HepG2 (cell line): ENCODE results near the gene VARS2. TPM values are rescaled to one million over a fixed set of nuclear protein-coding genes. Genes with fewer than 3 reads are reported as not detected.

Experiments
- ATF7 ChIP-seq, 2 experiments: fragments of 450-650 bp in 1 of 2; sonication (generic) in 1 of 2; formaldehyde crosslinking in 1 of 2; IDR thresholded peaks; 2 replicates each; pipeline versions ENCODE4 v1.4.0 to v1.6.1; 2016 to 2020; ENCODE audit warnings: antibody characterized with exemption in 1 of 2, mild to moderate bottlenecking in 1 of 2, missing genetic modification reagents in 1 of 2
- BHLHE40 ChIP-seq: IDR thresholded peaks from 2 replicates; pipeline ENCODE4 v1.6.1; 2011; ENCODE audit warnings: low read length, improper control_type of control experiment
- CC2D1A ChIP-seq: sonication (generic); formaldehyde crosslinking; IDR thresholded peaks from 2 replicates; pipeline ENCODE4 v1.8.1; 2023; ENCODE audit warnings: mild to moderate bottlenecking, missing genetic modification reagents
- CSRNP1 ChIP-seq: sonication (generic); formaldehyde crosslinking; IDR thresholded peaks from 2 replicates; pipeline ENCODE4 v1.8.1; 2023; ENCODE audit warnings: mild to moderate bottlenecking, missing genetic modification reagents
- EEA1 ChIP-seq: sonication (generic); formaldehyde crosslinking; IDR thresholded peaks from 2 replicates; pipeline ENCODE4 v1.5.1; 2020; ENCODE audit warnings: mild to moderate bottlenecking, missing genetic modification reagents, borderline replicate concordance
- FUBP1 ChIP-seq: sonication (generic); formaldehyde crosslinking; IDR thresholded peaks from 2 replicates; pipeline ENCODE4 v1.5.1; 2020; ENCODE audit warnings: missing genetic modification reagents, mild to moderate bottlenecking, borderline replicate concordance
- GLI4 ChIP-seq: sonication (generic); formaldehyde crosslinking; IDR thresholded peaks from 2 replicates; pipeline ENCODE4 v1.5.1; 2020; ENCODE audit warnings: missing genetic modification reagents, mild to moderate bottlenecking, moderate library complexity, borderline replicate concordance
- KMT2A ChIP-seq: sonication (generic); formaldehyde crosslinking; IDR thresholded peaks from 2 replicates; pipeline ENCODE4 v1.4.0; 2020; ENCODE audit warnings: missing genetic modification reagents
- KMT2B ChIP-seq: IDR thresholded peaks from 2 replicates; pipeline ENCODE4 v1.6.1; 2016; ENCODE audit warnings: missing genetic modification reagents, missing compliant biosample characterization
- LCORL ChIP-seq, 2 experiments: fragments of 450-650 bp in 1 of 2; sonication (generic) in 1 of 2; formaldehyde crosslinking in 1 of 2; IDR thresholded peaks; 2 replicates each; pipeline versions ENCODE4 v1.5.0 to v1.6.1; 2017 to 2020; ENCODE audit warnings: antibody characterized with exemption in 1 of 2, missing genetic modification reagents in 1 of 2
- MBD4 ChIP-seq: IDR thresholded peaks from 2 replicates; pipeline ENCODE4 v1.6.1; 2012; ENCODE audit warnings: low read length, inconsistent platforms, borderline replicate concordance
- MIER2 ChIP-seq: IDR thresholded peaks from 2 replicates; pipeline ENCODE4 v1.6.1; 2016; ENCODE audit warnings: missing biosample characterization, missing genetic modification reagents
- MTA1 ChIP-seq: sonication (generic); formaldehyde crosslinking; IDR thresholded peaks from 2 replicates; pipeline ENCODE4 v1.4.0; 2020; ENCODE audit warnings: missing genetic modification reagents, mild to moderate bottlenecking, borderline replicate concordance
- RFX5 ChIP-seq: IDR thresholded peaks from 2 replicates; pipeline ENCODE4 v1.6.1; 2011; ENCODE audit warnings: low read depth, low read length, improper control_type of control experiment
- SPEN ChIP-seq: sonication (generic); formaldehyde crosslinking; IDR thresholded peaks from 2 replicates; pipeline ENCODE4 v1.5.1; 2020; ENCODE audit warnings: low read depth, mild to moderate bottlenecking, missing genetic modification reagents
- U2AF1 ChIP-seq: fragments of 200-400 bp; formaldehyde crosslinking; optimal IDR thresholded peaks from 2 replicates; pipeline ENCODE3; 2017; ENCODE audit warnings: mild to moderate bottlenecking, low read depth, low read length
- UBTF ChIP-seq: sonication (generic); formaldehyde crosslinking; IDR thresholded peaks from 2 replicates; pipeline ENCODE4 v1.4.0; 2020; ENCODE audit warnings: mild to moderate bottlenecking, missing genetic modification reagents
- ZFP91 ChIP-seq: sonication (generic); formaldehyde crosslinking; IDR thresholded peaks from 2 replicates; pipeline ENCODE4 v1.9.0; 2022; ENCODE audit warnings: missing genetic modification reagents, mild to moderate bottlenecking, borderline replicate concordance
- ZNF264 ChIP-seq: sonication (generic); formaldehyde crosslinking; IDR thresholded peaks from 2 replicates; pipeline ENCODE4 v1.4.0; 2020; ENCODE audit warnings: missing genetic modification reagents
- ZNF484 ChIP-seq: sonication (generic); formaldehyde crosslinking; IDR thresholded peaks from 2 replicates; pipeline ENCODE4 v1.5.1; 2020; ENCODE audit warnings: mild to moderate bottlenecking, low read depth, missing genetic modification reagents, borderline replicate concordance
- ZNF670 ChIP-seq: sonication (generic); formaldehyde crosslinking; IDR thresholded peaks from 2 replicates; pipeline ENCODE4 v1.8.0; 2022; ENCODE audit warnings: mild to moderate bottlenecking, missing genetic modification reagents, borderline replicate concordance
- ZNF724P ChIP-seq: sonication (generic); formaldehyde crosslinking; IDR thresholded peaks from 2 replicates; pipeline ENCODE4 v1.8.0; 2022; ENCODE audit warnings: missing genetic modification reagents, borderline replicate concordance
- ZSCAN22 ChIP-seq: sonication (generic); formaldehyde crosslinking; IDR thresholded peaks from 2 replicates; pipeline ENCODE4 v1.4.0; 2020; ENCODE audit warnings: mild to moderate bottlenecking, missing genetic modification reagents
- polyA plus RNA-seq, 8 experiments: library from polyadenylated mRNA; depleted of rRNA in 3 of 8; stranded (reverse) in 7 of 8; unstranded in 1 of 8; fragments of >200 nt; fragmentation: Illumina TruSeq in 4 of 8; extraction: Trizol in 4 of 8; gene quantifications; 2 replicates each; pipeline versions ENCODE4 v1.2.1 to v1.2.3, GENCODE V29; 2011 to 2016; ENCODE audit warnings: low read depth in 4 of 8, missing spikeins in 1 of 8, mixed read lengths in 1 of 8; ENCODE audit not compliant: insufficient read depth in 1 of 8
- total RNA-seq, 5 experiments: library from RNA; depleted of rRNA; stranded (reverse); fragments of >200 nt; fragmentation: Illumina TruSeq; extraction: Trizol; gene quantifications; 2 replicates each; pipeline ENCODE4 v1.2.3, GENCODE V29; 2016; ENCODE audit warnings: low read depth in 1 of 5

The VARS2 gene
- total and polyA plus RNA-seq, 2 of the 13 experiments (the other 11 are each of a cell fraction or from before 2014, with no cell fraction given) = 61.8 to 71.8 TPM

GRCh38 chr6:30882204-30882758 lies 31.8 kb upstream of the VARS2 start (continued):
- no peak for TF ChIP-seq UBTF (CRISPR knock-in tag)
- TF ChIP-seq KMT2B = no peak
- no peak for TF ChIP-seq ZNF670 (CRISPR knock-in tag)
- no peak for TF ChIP-seq FUBP1 (CRISPR knock-in tag)
- TF ChIP-seq CC2D1A (CRISPR knock-in tag) = 0 out of 2 replicates have a peak, but pooled peaks have one; percentile 25
- no peak for TF ChIP-seq ZNF264 (CRISPR knock-in tag)
- no peak for TF ChIP-seq BHLHE40
- no peak for TF ChIP-seq ZNF484 (CRISPR knock-in tag)
- TF ChIP-seq U2AF1 = no peak
- no peak for TF ChIP-seq CSRNP1
- TF ChIP-seq ZNF724P = 0 out of 2 replicates have a peak, but pooled peaks have one; percentile 71
- no peak; the same call in 1 of the 2 replicates for TF ChIP-seq SPEN
- no peak for TF ChIP-seq ATF7 (IDR thresholded peaks at IDR 0.05)
- 0 out of 2 replicates have a peak, but pooled peaks have one; percentile 13 for TF ChIP-seq ATF7 (CRISPR knock-in tag; IDR thresholded peaks at IDR 0.05)
- no peak for TF ChIP-seq MIER2 (CRISPR knock-in tag)
- peak; percentile 47; the same call in 1 of the 2 replicates for TF ChIP-seq MTA1 (CRISPR knock-in tag)
- no peak for TF ChIP-seq MBD4
- peak; percentile 65; the same call in 1 of the 2 replicates for TF ChIP-seq EEA1
- no peak for TF ChIP-seq LCORL (IDR thresholded peaks at IDR 0.05)
- TF ChIP-seq LCORL (CRISPR knock-in tag; IDR thresholded peaks at IDR 0.05) = peak; percentile 62
- no peak for TF ChIP-seq RFX5
- no peak for TF ChIP-seq KMT2A (CRISPR knock-in tag)
- no peak for TF ChIP-seq ZFP91
- TF ChIP-seq ZSCAN22 (CRISPR knock-in tag) = no peak
- TF ChIP-seq GLI4 (CRISPR knock-in tag) = no peak
